Adrenal gland (tissue), 19 donors: ENCODE data around the gene MAGED4B. TPM values are rescaled to one million over a fixed set of nuclear protein-coding genes. Genes with fewer than 3 reads are reported as not detected.
"Not testable (repeated sequence)": the region's sequence is repeated elsewhere in the genome, so short reads cannot be mapped to it uniquely, and the experiment has no call there.

Experiments
- DNase-seq, 7 donors: peaks; one replicate each; pipeline ENCODE4 v3.0.0-alpha.2; 2019 to 2020
- H3K27ac ChIP-seq, 5 donors: fragments of 200-600 bp; sonication (generic) in 4 of 5; 1 replicate in 3 of 5; 2 replicates in 2 of 5; pipeline versions ENCODE4 v1.5.1 to v1.8.0; 2016 to 2020; ENCODE audit warnings: mild to moderate bottlenecking in 1 of 5
- H3K27me3 ChIP-seq: fragments of 200-600 bp; 2 replicates; pipeline ENCODE4 v1.8.0; 2021
- H3K36me3 ChIP-seq, 2 donors: fragments of 200-600 bp; replicated peaks in 1 of 2; 1 replicate in 1 of 2; 2 replicates in 1 of 2; pipeline versions ENCODE4 v1.5.1 to v1.8.0; 2018 to 2022
- H3K4me1 ChIP-seq, 2 donors: fragments of 200-600 bp; replicated peaks in 1 of 2; 1 replicate in 1 of 2; 2 replicates in 1 of 2; pipeline versions ENCODE4 v1.5.1 to v1.8.0; 2018 to 2021
- H3K4me3 ChIP-seq, 4 donors: fragments of 200-600 bp; sonication (generic) in 3 of 4; one replicate each; pipeline ENCODE4 v1.5.1; 2016 to 2018
- H3K9me3 ChIP-seq, 3 donors: fragments of 200-600 bp; sonication (generic) in 1 of 3; replicated peaks in 1 of 3; 1 replicate in 2 of 3; 2 replicates in 1 of 3; pipeline versions ENCODE4 v1.5.1 to v1.8.0; 2016 to 2021
- POLR2A ChIP-seq, 2 donors: fragments of 450-650 bp; IDR thresholded peaks; one replicate each; pipeline ENCODE4 v1.6.1; 2017; ENCODE audit warnings: antibody characterized with exemption in 2 of 2, mild to moderate bottlenecking in 2 of 2, moderate library complexity in 1 of 2
- WGBS, 4 donors: extraction: QIAGEN DNeasy Blood & Tissue Kit in 2 of 4; methylation state at CpG; one replicate each; pipeline versions ENCODE4 v1.1.5 to v1.1.7; 2013 to 2017; 5-methylcytosine and 5-hydroxymethylcytosine counted together
- intact Hi-C, 2 donors: fragments of 100-400 bp; cut with DNase I; formaldehyde crosslinking; loops; one replicate each; pipeline versions ENCODE4 v1.14.1 to v1.15.0; 2022 to 2023
- long read RNA-seq, 10 donors: library from polyadenylated mRNA in 3 of 10; unstranded in 2 of 10; stranded (forward) in 1 of 10; transcript quantifications; one replicate each; pipeline ENCODE4 v2.0.0 and lab custom pipeline, GENCODE V29; 2021 to 2026
- polyA plus RNA-seq, 3 donors: library from polyadenylated mRNA; stranded (reverse); fragments of 200-250 nt in 2 of 3; fragments of 350-450 nt in 1 of 3; fragmentation: Illumina TruSeq in 1 of 3; extraction: RNeasy Lipid Tissue Mini Kit (QIAGEN cat#74804) in 1 of 3; gene quantifications; one replicate each; pipeline ENCODE4 v1.2.3, GENCODE V29; 2013 to 2014
- total RNA-seq, 9 donors: library from RNA; depleted of rRNA in 4 of 9; stranded (reverse); fragments of >200 nt in 4 of 9; fragments of 120-200 nt in 1 of 9; fragmentation: NEBNext Ultra II Directional in 1 of 9; extraction: Animal tissue kit (Norgen Biotek cat#: 25700) in 1 of 9; gene quantifications; one replicate each; pipeline versions ENCODE4 v1.1.0 to v1.2.4, GENCODE V29; 2013 to 2023
- TF ChIP-seq, protein P1 (sequence below), 6 experiments: fragments of 450-650 bp in 4 of 6; fragments of 200-600 bp in 2 of 6; sonication (generic) in 1 of 6; IDR thresholded peaks; 1 replicate in 5 of 6; 2 replicates in 1 of 6; pipeline versions ENCODE4 v1.5.1 to v1.8.0; 2016 to 2021; ENCODE audit warnings: antibody characterized with exemption in 6 of 6, mild to moderate bottlenecking in 2 of 6, moderate library complexity in 1 of 6
- donor health status: healthy with polysubstance abuse.
- donor health status: Bipolar disorder and iron deficiency.
- donor health status: DM: yes; HTN: yes; CAD: no.
- donor health status: DM: no; HTN: no; CAD: no.
- donor health status: DM: no; HTN: no; CAD: no.
- donor health status: DM: yes; HTN: yes; CAD: no.

MAGED4B gene, protein sequence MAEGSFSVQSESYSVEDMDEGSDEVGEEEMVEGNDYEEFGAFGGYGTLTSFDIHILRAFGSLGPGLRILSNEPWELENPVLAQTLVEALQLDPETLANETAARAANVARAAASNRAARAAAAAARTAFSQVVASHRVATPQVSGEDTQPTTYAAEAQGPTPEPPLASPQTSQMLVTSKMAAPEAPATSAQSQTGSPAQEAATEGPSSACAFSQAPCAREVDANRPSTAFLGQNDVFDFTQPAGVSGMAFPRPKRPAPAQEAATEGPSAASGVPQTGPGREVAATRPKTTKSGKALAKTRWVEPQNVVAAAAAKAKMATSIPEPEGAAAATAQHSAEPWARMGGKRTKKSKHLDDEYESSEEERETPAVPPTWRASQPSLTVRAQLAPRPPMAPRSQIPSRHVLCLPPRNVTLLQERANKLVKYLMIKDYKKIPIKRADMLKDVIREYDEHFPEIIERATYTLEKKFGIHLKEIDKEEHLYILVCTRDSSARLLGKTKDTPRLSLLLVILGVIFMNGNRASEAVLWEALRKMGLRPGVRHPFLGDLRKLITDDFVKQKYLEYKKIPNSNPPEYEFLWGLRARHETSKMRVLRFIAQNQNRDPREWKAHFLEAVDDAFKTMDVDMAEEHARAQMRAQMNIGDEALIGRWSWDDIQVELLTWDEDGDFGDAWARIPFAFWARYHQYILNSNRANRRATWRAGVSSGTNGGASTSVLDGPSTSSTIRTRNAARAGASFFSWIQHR
- total RNA-seq (1 to 10 TPM; 1.9 to 8.4 (median 3.4) TPM), polyA plus RNA-seq (10 to 100 TPM in 2 of 3 donors, 1 to 10 TPM in 1; 3.4 to 62.9 (median 25.7) TPM)
- long read RNA-seq, donor 1 = 0 reads
- long read RNA-seq, donor 2, partial matches to known transcripts = 0 of 1 reads
- long read RNA-seq, donor 2, other reads (novel, unspliced or antisense) = 0 of 1 reads
- long read RNA-seq, donor 3 = 0 reads
- long read RNA-seq, donor 4 = 0 reads
- long read RNA-seq, donor 5, partial matches to known transcripts = 0 of 4 reads
- long read RNA-seq, donor 5, other reads (novel, unspliced or antisense) = 1 of 4 reads
- long read RNA-seq, donor 6 = 0 reads
- long read RNA-seq, donor 7 = 0 reads
- long read RNA-seq, donor 8 = 0 reads
- long read RNA-seq, donor 9 = 0 reads
- long read RNA-seq, donor 10, partial matches to known transcripts = 0 of 1 reads
- long read RNA-seq, donor 10, other reads (novel, unspliced or antisense) = 0 of 1 reads

DNA sequence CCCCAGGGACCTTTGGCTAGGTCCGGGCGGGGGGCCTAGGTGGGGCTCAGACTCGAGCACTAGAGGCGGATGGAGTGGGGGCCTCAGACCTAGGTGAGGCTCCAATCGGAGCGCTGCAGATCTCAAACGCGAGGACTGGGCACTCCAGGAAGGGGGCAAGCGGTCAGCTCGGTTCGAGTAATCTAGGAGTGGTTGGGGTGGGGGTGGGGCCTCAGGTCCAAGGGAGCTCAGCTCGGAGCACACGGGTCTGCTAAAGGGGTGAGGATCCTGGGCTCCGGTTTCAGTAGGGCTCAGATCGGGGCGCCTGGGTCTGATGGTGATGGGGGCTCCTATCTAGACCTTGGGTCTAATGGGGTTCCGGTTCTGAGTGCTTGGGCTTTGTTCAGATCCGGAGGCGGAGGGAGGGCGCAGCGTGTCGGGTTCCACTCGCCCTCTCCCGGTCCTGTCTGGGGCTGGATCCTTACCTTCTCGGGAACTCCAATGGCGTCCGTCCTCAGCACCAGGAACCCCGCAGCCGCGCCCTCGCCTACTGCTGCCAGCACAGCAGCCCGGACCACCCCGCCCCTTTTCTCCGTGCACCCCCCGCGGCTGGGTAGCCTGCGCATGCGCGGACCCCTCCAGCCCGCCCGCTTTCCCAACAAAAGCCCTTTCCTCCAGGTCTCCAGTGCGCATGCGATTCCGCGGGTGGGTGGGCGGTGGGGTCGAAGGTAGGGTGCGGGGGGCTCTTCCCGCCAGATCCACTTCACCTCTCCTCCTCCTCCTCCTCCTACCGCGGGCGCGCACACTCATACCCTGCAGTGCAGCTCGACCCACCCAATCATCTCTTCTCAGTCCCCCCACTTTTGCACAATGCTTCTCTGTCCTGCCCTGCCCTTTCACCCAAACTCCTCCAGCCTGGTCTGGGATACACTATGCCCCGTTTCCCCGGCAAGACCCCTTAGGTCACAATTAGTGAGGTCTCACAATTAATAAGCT lies at the start of gene MAGED4B:
MAGED4B (minus strand) TSS at position 518 of the 975 bp plus-strand sequence. CDS start 1,011 bp downstream, outside the sequence.
- intact Hi-C loops, H3K27me3 ChIP-seq, H3K9me3 ChIP-seq, H3K4me3 ChIP-seq, H3K4me1 ChIP-seq, H3K27ac ChIP-seq, H3K36me3 ChIP-seq, DNase-seq: not testable (repeated sequence)
- WGBS, 4 donors = no CpG with 5 or more reads among the region's 56 CpGs

DNA sequence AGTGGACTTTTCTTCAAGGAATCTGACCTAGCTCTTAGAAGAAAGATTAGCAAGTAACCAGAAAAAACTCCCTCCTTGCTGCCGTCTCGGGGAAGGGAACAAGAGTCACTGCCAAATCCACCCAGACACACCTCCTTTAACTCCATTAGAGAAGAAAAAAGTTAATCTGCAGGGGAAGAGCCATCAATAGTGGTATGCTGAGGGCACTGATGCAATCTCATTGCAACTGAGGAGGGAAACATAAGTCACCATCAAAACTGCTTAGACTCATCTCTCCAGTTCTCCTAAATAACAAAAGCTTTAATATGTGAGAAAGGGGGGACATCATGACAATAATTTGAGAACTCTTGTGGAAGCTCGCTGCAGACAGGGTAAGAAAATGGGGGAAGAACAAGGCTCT lies 49.3 kb upstream of the MAGED4B start:
- 46 to 71% (median 70%) methylated on average over 3 of the region's 3 CpGs for WGBS, 4 donors
- no peak for DNase-seq
- TF ChIP-seq POLR2A (IDR thresholded peaks at IDR 0.05) = no peak
- TF ChIP-seq, protein P1, sequence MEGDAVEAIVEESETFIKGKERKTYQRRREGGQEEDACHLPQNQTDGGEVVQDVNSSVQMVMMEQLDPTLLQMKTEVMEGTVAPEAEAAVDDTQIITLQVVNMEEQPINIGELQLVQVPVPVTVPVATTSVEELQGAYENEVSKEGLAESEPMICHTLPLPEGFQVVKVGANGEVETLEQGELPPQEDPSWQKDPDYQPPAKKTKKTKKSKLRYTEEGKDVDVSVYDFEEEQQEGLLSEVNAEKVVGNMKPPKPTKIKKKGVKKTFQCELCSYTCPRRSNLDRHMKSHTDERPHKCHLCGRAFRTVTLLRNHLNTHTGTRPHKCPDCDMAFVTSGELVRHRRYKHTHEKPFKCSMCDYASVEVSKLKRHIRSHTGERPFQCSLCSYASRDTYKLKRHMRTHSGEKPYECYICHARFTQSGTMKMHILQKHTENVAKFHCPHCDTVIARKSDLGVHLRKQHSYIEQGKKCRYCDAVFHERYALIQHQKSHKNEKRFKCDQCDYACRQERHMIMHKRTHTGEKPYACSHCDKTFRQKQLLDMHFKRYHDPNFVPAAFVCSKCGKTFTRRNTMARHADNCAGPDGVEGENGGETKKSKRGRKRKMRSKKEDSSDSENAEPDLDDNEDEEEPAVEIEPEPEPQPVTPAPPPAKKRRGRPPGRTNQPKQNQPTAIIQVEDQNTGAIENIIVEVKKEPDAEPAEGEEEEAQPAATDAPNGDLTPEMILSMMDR (IDR thresholded peaks at IDR 0.05) = no peak
- H3K27me3 ChIP-seq = peaks cover 7% of the 10 kb centered on the region
- H3K36me3 ChIP-seq = no peaks in the 10 kb centered on the region
- no peak overlapping the region for H3K4me3 ChIP-seq
- H3K4me1 ChIP-seq = no peaks in the 10 kb centered on the region
- no peak overlapping the region for H3K27ac ChIP-seq
- intact Hi-C loops = no loop called here
- no peaks in the 10 kb centered on the region for H3K9me3 ChIP-seq

DNA sequence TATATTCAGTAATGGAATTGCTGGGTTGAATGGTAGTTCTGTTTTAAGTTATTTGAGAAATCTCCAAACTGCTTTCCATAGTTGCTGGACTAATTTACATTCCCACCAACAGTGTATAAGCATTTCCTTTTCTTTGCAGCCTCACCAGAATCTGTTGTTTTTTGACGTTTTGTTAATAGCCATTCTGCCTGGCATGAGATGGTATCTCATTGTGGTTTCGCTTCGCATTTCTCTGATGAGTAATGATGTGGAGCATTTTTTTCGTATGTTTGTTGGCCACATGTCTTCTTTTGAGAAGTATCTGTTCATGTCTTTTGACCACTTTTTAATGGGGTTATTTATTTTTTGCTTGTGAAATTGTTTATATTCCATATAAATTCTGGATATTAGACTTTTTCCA lies 13.6 kb upstream of the MAGED4B start:
- DNase-seq = no peak

More for the DNA sequence above, 13.6 kb upstream of the MAGED4B start:
- Histone ChIP-seq H3K4me3 (no peak overlapping the region), H3K9me3 (no peaks in the 10 kb centered on the region), H3K27me3 (peaks cover 13% of the 10 kb centered on the region), H3K4me1 (no peaks in the 10 kb centered on the region), H3K36me3 (no peaks in the 10 kb centered on the region), H3K27ac (no peak overlapping the region)
- intact Hi-C loops = no loop called here
- no peak for TF ChIP-seq POLR2A (IDR thresholded peaks at IDR 0.05)
- TF ChIP-seq, protein P1 (IDR thresholded peaks at IDR 0.05) = no peak
- WGBS, 4 donors = 48 to 65% (median 63%) methylated on average over 4 of the region's 4 CpGs
